Adipocyte (in vitro differentiated cells): ENCODE results near the gene LDHD.

Source experiments
- DNase-seq: peaks from one replicate; pipeline ENCODE4 v3.0.0-alpha.2; 2015; ENCODE audit warnings: low read depth
- H3K27me3 ChIP-seq: replicated peaks from 2 replicates; pipeline ENCODE4 v1.7.0; 2013; ENCODE audit warnings: mild to moderate bottlenecking, low read length, moderate library complexity; ENCODE audit not compliant: control insufficient read depth, insufficient read depth
- H3K36me3 ChIP-seq: 2 replicates; pipeline ENCODE4 v1.7.0; 2013; ENCODE audit warnings: low read length, mild to moderate bottlenecking, moderate library complexity; ENCODE audit not compliant: control insufficient read depth, insufficient read depth, severe bottlenecking
- H3K4me1 ChIP-seq: 2 replicates; pipeline ENCODE4 v1.7.0; 2013; ENCODE audit warnings: mild to moderate bottlenecking, low read length, moderate library complexity; ENCODE audit not compliant: control insufficient read depth, insufficient read depth
- H3K4me3 ChIP-seq: 2 replicates; pipeline ENCODE4 v1.7.0; 2013; ENCODE audit warnings: mild to moderate bottlenecking, low read length, moderate library complexity
- H3K9ac ChIP-seq: 2 replicates; pipeline ENCODE4 v1.7.0; 2013; ENCODE audit warnings: mild to moderate bottlenecking, low read length, moderate library complexity
- H3K9me3 ChIP-seq: 2 replicates; pipeline ENCODE4 v1.7.0; 2013; ENCODE audit warnings: mild to moderate bottlenecking, low read length, moderate library complexity; ENCODE audit not compliant: control insufficient read depth

LDHD gene

GRCh38 chr16:75086281-75086680 is 30.3 kb downstream of the LDHD start:
- Histone ChIP-seq H3K4me3 (no peak overlapping the region), H3K4me1 (peaks cover 18% of the 10 kb centered on the region), H3K27me3 (no peaks in the 10 kb centered on the region), H3K9ac (no peak overlapping the region), H3K9me3 (no peaks in the 10 kb centered on the region), H3K36me3 (no peaks in the 10 kb centered on the region)
- no peak for DNase-seq

GRCh38 chr16:75085556-75085955 is 31.0 kb downstream of the LDHD start:
- no peak for DNase-seq
- Histone ChIP-seq H3K9me3 (no peaks in the 10 kb centered on the region), H3K4me1 (peaks cover 18% of the 10 kb centered on the region), H3K4me3 (no peak overlapping the region), H3K27me3 (no peaks in the 10 kb centered on the region), H3K9ac (no peak overlapping the region), H3K36me3 (no peaks in the 10 kb centered on the region)

DNA sequence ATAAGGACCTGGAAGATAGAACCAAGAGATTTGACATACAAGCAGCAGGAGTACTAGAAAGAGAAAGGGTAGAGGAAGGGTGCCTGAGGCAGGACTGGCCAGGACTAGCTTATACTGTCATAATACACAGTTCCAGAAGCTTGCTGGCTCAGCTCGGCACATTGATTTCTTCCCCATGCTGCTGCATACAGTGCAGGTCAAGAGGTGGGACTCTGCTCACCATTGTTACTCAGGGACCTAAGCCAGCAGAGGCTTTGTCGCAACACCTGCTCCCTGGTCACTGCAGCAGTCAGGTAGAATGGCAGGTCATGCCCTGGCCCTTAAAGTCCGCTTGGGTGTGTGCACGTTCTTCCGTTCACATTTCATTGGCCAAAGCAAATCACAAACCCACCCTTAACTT is 32.8 kb downstream of the LDHD start:
- Histone ChIP-seq H3K4me1 (peaks cover 18% of the 10 kb centered on the region), H3K9ac (no peak overlapping the region), H3K27me3 (no peaks in the 10 kb centered on the region), H3K36me3 (no peaks in the 10 kb centered on the region), H3K4me3 (no peak overlapping the region), H3K9me3 (no peaks in the 10 kb centered on the region)
- DNase-seq = no peak

DNA sequence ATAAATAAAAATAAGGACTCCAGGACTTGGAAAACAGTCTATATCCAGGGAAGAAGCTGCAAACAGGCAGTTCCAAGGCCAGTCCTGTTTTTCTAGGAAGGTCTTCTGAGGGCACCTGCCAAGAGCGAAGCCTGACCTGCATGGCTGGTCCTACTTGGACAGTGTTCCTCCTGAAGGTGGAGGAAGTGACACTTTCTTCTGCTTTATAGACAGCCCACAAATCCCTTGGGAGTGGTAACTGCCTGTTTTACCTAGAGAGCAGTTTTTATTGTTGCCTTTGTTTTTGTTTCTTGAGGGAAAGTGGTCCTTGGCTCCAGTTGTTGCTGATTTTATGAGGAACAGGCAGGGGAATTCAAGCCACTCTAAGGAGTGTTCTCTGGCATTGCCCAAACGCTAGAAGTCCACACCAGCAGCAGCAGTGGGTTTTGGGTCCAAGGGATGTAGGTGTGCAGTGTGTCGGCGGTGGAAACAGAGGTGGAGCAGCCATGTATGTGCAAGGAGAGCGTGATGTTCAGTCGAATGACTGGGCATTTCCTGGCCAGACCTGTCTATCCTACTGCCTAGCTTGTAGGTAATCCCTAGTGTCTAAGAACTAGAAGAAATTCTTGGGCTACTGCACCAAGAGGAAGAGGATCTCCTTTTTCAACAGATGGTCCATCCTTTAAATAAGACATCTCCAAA is 35.3 kb downstream of the LDHD start:
- no peak overlapping the region for H3K4me3 ChIP-seq
- H3K9ac ChIP-seq = no peak overlapping the region
- H3K27me3 ChIP-seq = no peaks in the 10 kb centered on the region
- no peaks in the 10 kb centered on the region for H3K9me3 ChIP-seq
- no peaks in the 10 kb centered on the region for H3K36me3 ChIP-seq
- H3K4me1 ChIP-seq = no peaks in the 10 kb centered on the region
- no peak for DNase-seq

GRCh38 chr16:75080205-75081029 is 36.2 kb downstream of the LDHD start:
- no peaks in the 10 kb centered on the region for H3K36me3 ChIP-seq
- DNase-seq = peak; percentile 58
- no peaks in the 10 kb centered on the region for H3K27me3 ChIP-seq
- H3K9me3 ChIP-seq = no peaks in the 10 kb centered on the region
- H3K9ac ChIP-seq = no peak overlapping the region
- H3K4me3 ChIP-seq = no peak overlapping the region
- no peaks in the 10 kb centered on the region for H3K4me1 ChIP-seq

GRCh38 chr16:75079346-75079926 is 37.1 kb downstream of the LDHD start:
- no peak overlapping the region for H3K9ac ChIP-seq
- no peaks in the 10 kb centered on the region for H3K4me1 ChIP-seq
- H3K36me3 ChIP-seq = no peaks in the 10 kb centered on the region
- H3K27me3 ChIP-seq = no peaks in the 10 kb centered on the region
- H3K4me3 ChIP-seq = no peak overlapping the region
- DNase-seq = no peak
- H3K9me3 ChIP-seq = no peaks in the 10 kb centered on the region

DNA sequence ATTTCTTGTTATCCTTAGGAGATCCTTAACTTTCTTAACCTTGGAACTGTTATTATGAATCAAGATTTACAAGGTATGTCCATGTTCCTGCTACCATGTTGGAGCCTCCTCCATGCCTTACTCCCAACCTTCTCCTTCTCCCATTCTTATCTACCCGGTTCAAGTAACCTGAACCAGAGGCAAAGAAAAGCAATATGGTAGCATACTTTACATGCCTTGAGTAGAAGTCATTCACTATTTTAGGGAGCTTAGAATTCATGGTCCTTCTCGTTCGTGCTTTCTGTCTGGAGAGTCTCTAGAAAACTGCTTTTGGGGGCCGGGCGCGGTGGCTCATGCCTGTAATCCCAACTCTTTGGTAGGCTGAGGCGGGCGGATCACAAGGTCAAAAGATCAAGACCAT is 37.7 kb downstream of the LDHD start:
- Histone ChIP-seq H3K9ac (no peak overlapping the region), H3K27me3 (no peaks in the 10 kb centered on the region), H3K36me3 (no peaks in the 10 kb centered on the region), H3K4me1 (no peaks in the 10 kb centered on the region), H3K9me3 (no peaks in the 10 kb centered on the region), H3K4me3 (no peak overlapping the region)
- DNase-seq = no peak

GRCh38 chr16:75075688-75076268 is 40.8 kb downstream of the LDHD start:
- Histone ChIP-seq H3K9ac (no peak overlapping the region), H3K9me3 (no peaks in the 10 kb centered on the region), H3K27me3 (no peaks in the 10 kb centered on the region), H3K36me3 (no peaks in the 10 kb centered on the region), H3K4me1 (peaks cover 1% of the 10 kb centered on the region), H3K4me3 (no peak overlapping the region)
- DNase-seq = no peak

- Histone ChIP-seq H3K36me3 (no peaks in the 10 kb centered on the region), H3K4me3 (no peak overlapping the region), H3K9me3 (no peaks in the 10 kb centered on the region), H3K27me3 (no peaks in the 10 kb centered on the region), H3K9ac (no peak overlapping the region), H3K4me1 (peaks cover 8% of the 10 kb centered on the region)
- DNase-seq = no peak
Measured at GRCh38 chr16:75074920-75075687, 41.5 kb downstream of the LDHD start.

- no peak for DNase-seq
- H3K9ac ChIP-seq = no peak overlapping the region
- H3K9me3 ChIP-seq = no peaks in the 10 kb centered on the region
- no peak overlapping the region for H3K4me3 ChIP-seq
- no peaks in the 10 kb centered on the region for H3K36me3 ChIP-seq
- H3K27me3 ChIP-seq = no peaks in the 10 kb centered on the region
- peaks cover 14% of the 10 kb centered on the region for H3K4me1 ChIP-seq
Measured at GRCh38 chr16:75074304-75074793, 42.2 kb downstream of the LDHD start.
